ENCODE results near the gene COL18A1. TPM values are rescaled to one million over a fixed set of nuclear protein-coding genes. Genes with fewer than 3 reads are reported as not detected.
"Not testable (repeated sequence)": the region's sequence is repeated elsewhere in the genome, so short reads cannot be mapped to it uniquely, and the experiment has no call there.

COL18A1 gene
- total RNA-seq, 2 donors from 2014 or later: 0.31 to 1.3 TPM

GRCh38 chr21:45441431-45442255 lies 36.7 kb downstream of the COL18A1 start:
- no peaks in the 10 kb centered on the region for H3K36me3 Mint-ChIP-seq
- no peak overlapping the region for H3K27ac Mint-ChIP-seq
- peaks cover 3% of the 10 kb centered on the region for H3K9me3 Mint-ChIP-seq
- H3K27me3 Mint-ChIP-seq: peaks cover 17% of the 10 kb centered on the region in 2 donors
- no peak overlapping the region for H3K4me3 Mint-ChIP-seq
- ATAC-seq (no peak), DNase-seq (ENCODE audit: low spot score) (no peak)
- peaks cover 0 to 8% of the 10 kb centered on the region in 2 donors for H3K4me1 Mint-ChIP-seq (ENCODE audit: low read depth in 2 of 2)

- no peak for DNase-seq (ENCODE audit: low spot score)
- H3K36me3 Mint-ChIP-seq: no peaks in the 10 kb centered on the region
- no peak overlapping the region for H3K27ac Mint-ChIP-seq
- H3K4me3 Mint-ChIP-seq: no peak overlapping the region
- H3K9me3 Mint-ChIP-seq: peaks cover 3% of the 10 kb centered on the region
- peaks cover 17 to 20% of the 10 kb centered on the region in 2 donors for H3K27me3 Mint-ChIP-seq
- peaks cover 0 to 8% of the 10 kb centered on the region in 2 donors for H3K4me1 Mint-ChIP-seq (ENCODE audit: low read depth in 2 of 2)
- ATAC-seq: no peak
Measured at GRCh38 chr21:45442276-45442675, 37.3 kb downstream of the COL18A1 start.

- not testable (repeated sequence) for H3K4me1 Mint-ChIP-seq (ENCODE audit: low read depth in 2 of 2); DNase-seq (ENCODE audit: low spot score); ATAC-seq; H3K27ac Mint-ChIP-seq; H3K36me3 Mint-ChIP-seq; H3K9me3 Mint-ChIP-seq; H3K4me3 Mint-ChIP-seq
- peaks cover 22% of the 10 kb centered on the region in 2 donors for H3K27me3 Mint-ChIP-seq
Measured at GRCh38 chr21:45442686-45443594, 38.0 kb downstream of the COL18A1 start.

GRCh38 chr21:45443595-45444181 lies 38.7 kb downstream of the COL18A1 start:
- DNase-seq (ENCODE audit: low spot score) (no peak), ATAC-seq (no peak)
- Mint-ChIP-seq H3K27ac (no peak overlapping the region), H3K36me3 (no peaks in the 10 kb centered on the region), H3K9me3 (peaks cover 3% of the 10 kb centered on the region), H3K4me3 (no peak overlapping the region), H3K27me3 (peaks cover 27 to 28% of the 10 kb centered on the region in 2 donors), H3K4me1 (ENCODE audit: low read depth in 2 of 2) (peaks cover 0 to 8% of the 10 kb centered on the region in 2 donors)

GRCh38 chr21:45444385-45444784 lies 39.4 kb downstream of the COL18A1 start:
- Mint-ChIP-seq H3K36me3 (no peaks in the 10 kb centered on the region), H3K9me3 (peaks cover 3% of the 10 kb centered on the region), H3K4me3 (no peak overlapping the region), H3K4me1 (ENCODE audit: low read depth in 2 of 2) (peaks cover 0 to 5% of the 10 kb centered on the region in 2 donors), H3K27me3 (peaks cover 27 to 29% of the 10 kb centered on the region in 2 donors), H3K27ac (no peak overlapping the region)
- DNase-seq (ENCODE audit: low spot score): no peak
- ATAC-seq: no peak

GRCh38 chr21:45445369-45445768 lies 40.4 kb downstream of the COL18A1 start:
- H3K9me3 Mint-ChIP-seq: peaks cover 3% of the 10 kb centered on the region
- ATAC-seq (no peak), DNase-seq (ENCODE audit: low spot score) (no peak)
- peaks cover 0 to 2% of the 10 kb centered on the region in 2 donors for H3K4me1 Mint-ChIP-seq (ENCODE audit: low read depth in 2 of 2)
- H3K27me3 Mint-ChIP-seq: peaks cover 27 to 29% of the 10 kb centered on the region in 2 donors
- no peaks in the 10 kb centered on the region for H3K36me3 Mint-ChIP-seq
- no peak overlapping the region for H3K4me3 Mint-ChIP-seq
- H3K27ac Mint-ChIP-seq: no peak overlapping the region

GRCh38 chr21:45447821-45448220 lies 42.9 kb downstream of the COL18A1 start:
- no peak for DNase-seq (ENCODE audit: low spot score)
- Mint-ChIP-seq H3K27me3 (peaks cover 27 to 29% of the 10 kb centered on the region in 2 donors), H3K4me1 (ENCODE audit: low read depth in 2 of 2) (peaks cover 0 to 2% of the 10 kb centered on the region in 2 donors), H3K9me3 (peaks cover 3% of the 10 kb centered on the region), H3K27ac (no peak overlapping the region), H3K36me3 (no peaks in the 10 kb centered on the region), H3K4me3 (no peak overlapping the region)
- ATAC-seq: no peak

GRCh38 chr21:45448283-45448809 lies 43.4 kb downstream of the COL18A1 start:
- DNase-seq (ENCODE audit: low spot score): no peak
- ATAC-seq: no peak
- H3K27ac Mint-ChIP-seq: no peak overlapping the region
- peaks cover 27 to 30% of the 10 kb centered on the region in 2 donors for H3K27me3 Mint-ChIP-seq
- no peaks in the 10 kb centered on the region for H3K36me3 Mint-ChIP-seq
- peaks cover 0 to 7% of the 10 kb centered on the region in 2 donors for H3K4me1 Mint-ChIP-seq (ENCODE audit: low read depth in 2 of 2)
- peaks cover 7% of the 10 kb centered on the region for H3K9me3 Mint-ChIP-seq
- H3K4me3 Mint-ChIP-seq: no peak overlapping the region

- H3K4me1 Mint-ChIP-seq (ENCODE audit: low read depth in 2 of 2): peaks cover 0 to 5% of the 10 kb centered on the region in 2 donors
- no peak for DNase-seq (ENCODE audit: low spot score)
- H3K4me3 Mint-ChIP-seq: no peak overlapping the region
- H3K36me3 Mint-ChIP-seq: no peaks in the 10 kb centered on the region
- H3K27ac Mint-ChIP-seq: no peak overlapping the region
- H3K9me3 Mint-ChIP-seq: peaks cover 7% of the 10 kb centered on the region
- no peak for ATAC-seq
- H3K27me3 Mint-ChIP-seq: peaks cover 27 to 30% of the 10 kb centered on the region in 2 donors
Measured at GRCh38 chr21:45448810-45449657, 44.1 kb downstream of the COL18A1 start.

- Mint-ChIP-seq H3K4me3 (no peak overlapping the region), H3K27me3 (peaks cover 25 to 27% of the 10 kb centered on the region in 2 donors), H3K9me3 (peaks cover 7% of the 10 kb centered on the region), H3K36me3 (no peaks in the 10 kb centered on the region), H3K4me1 (ENCODE audit: low read depth in 2 of 2) (peaks cover 0 to 5% of the 10 kb centered on the region in 2 donors), H3K27ac (no peak overlapping the region)
- ATAC-seq (no peak), DNase-seq (ENCODE audit: low spot score) (no peak)
Measured at GRCh38 chr21:45449658-45450422, 44.9 kb downstream of the COL18A1 start.

- peaks cover 0 to 5% of the 10 kb centered on the region in 2 donors for H3K4me1 Mint-ChIP-seq (ENCODE audit: low read depth in 2 of 2)
- peaks cover 7% of the 10 kb centered on the region for H3K9me3 Mint-ChIP-seq
- peaks cover 19 to 21% of the 10 kb centered on the region in 2 donors for H3K27me3 Mint-ChIP-seq
- H3K36me3 Mint-ChIP-seq: no peaks in the 10 kb centered on the region
- no peak overlapping the region for H3K4me3 Mint-ChIP-seq
- ATAC-seq (no peak), DNase-seq (ENCODE audit: low spot score) (no peak)
- no peak overlapping the region for H3K27ac Mint-ChIP-seq
Measured at GRCh38 chr21:45450423-45451090, 45.6 kb downstream of the COL18A1 start.
